Ovary (tissue), 9 donors: ENCODE results near the gene CILP2. TPM values are rescaled to one million over a fixed set of nuclear protein-coding genes. Genes with fewer than 3 reads are reported as not detected.

Experiments used
- DNase-seq, 5 donors: peaks; one replicate each; pipeline ENCODE4 v3.0.0-alpha.2; 2019 to 2020
- H3K27ac ChIP-seq, 2 donors: fragments of 200-600 bp; one replicate each; pipeline versions ENCODE4 v1.5.1 to v1.8.0; 2019 to 2022
- H3K27me3 ChIP-seq: fragments of 200-600 bp; one replicate; pipeline ENCODE4 v1.8.0; 2022
- H3K36me3 ChIP-seq: fragments of 200-600 bp; sonication (generic); one replicate; pipeline ENCODE4 v1.5.1; 2019
- H3K4me1 ChIP-seq: one replicate; pipeline ENCODE4 v1.8.1; 2013; ENCODE audit warnings: mild to moderate bottlenecking, moderate library complexity; ENCODE audit not compliant: insufficient read depth
- H3K4me3 ChIP-seq: fragments of 200-600 bp; sonication (generic); one replicate; pipeline ENCODE4 v1.5.1; 2017
- H3K9me3 ChIP-seq, 2 donors: fragments of 200-600 bp in 1 of 2; sonication (generic) in 1 of 2; one replicate each; pipeline versions ENCODE4 v1.5.1 to v1.8.1; 2013 to 2019; ENCODE audit warnings: mild to moderate bottlenecking in 1 of 2, moderate library complexity in 1 of 2
- CTCF ChIP-seq, 3 donors: fragments of 450-650 bp in 2 of 3; fragments of 200-600 bp in 1 of 3; IDR thresholded peaks; one replicate each; pipeline versions ENCODE4 v1.5.1 to v1.8.0; 2016 to 2022; ENCODE audit warnings: antibody characterized with exemption in 3 of 3, mild to moderate bottlenecking in 1 of 3
- EP300 ChIP-seq: sonication (generic); formaldehyde crosslinking; IDR thresholded peaks from one replicate; pipeline ENCODE4 v1.6.1; 2017; ENCODE audit warnings: antibody characterized with exemption
- POLR2A ChIP-seq: fragments of 450-650 bp; IDR thresholded peaks from one replicate; pipeline ENCODE4 v1.6.1; 2017; ENCODE audit warnings: antibody characterized with exemption, mild to moderate bottlenecking, moderate library complexity
- WGBS, 3 donors: extraction: QIAGEN DNeasy Blood & Tissue Kit in 1 of 3; methylation state at CpG; one replicate each; pipeline versions ENCODE4 v1.1.5 to v1.1.7; 2013 to 2017; 5-methylcytosine and 5-hydroxymethylcytosine counted together
- intact Hi-C, 4 donors: fragments of 100-400 bp; cut with DNase I; formaldehyde crosslinking; loops; one replicate each; pipeline versions ENCODE4 v1.11.0 to v1.15.1; 2022 to 2023
- polyA plus RNA-seq, 2 donors: library from polyadenylated mRNA; stranded (reverse); fragments of 200-250 nt in 1 of 2; fragments of 350-450 nt in 1 of 2; fragmentation: Illumina TruSeq in 1 of 2; extraction: RNeasy Lipid Tissue Mini Kit (QIAGEN cat#74804) in 1 of 2; gene quantifications; one replicate each; pipeline ENCODE4 v1.2.3, GENCODE V29; 2013 to 2014
- total RNA-seq, 7 donors: library from RNA; depleted of rRNA in 2 of 7; stranded (reverse); fragments of >200 nt in 2 of 7; fragmentation: NEBNext Ultra II Directional in 3 of 7; extraction: Animal tissue kit (Norgen Biotek cat#: 25700) in 3 of 7; gene quantifications; one replicate each; pipeline versions ENCODE4 v1.1.0 to v1.2.4, GENCODE V29; 2016 to 2023
- donor health status: DM: no; HTN: no; CAD: no; lungs with moderate emphysema.
- donor health status: DM: no; HTN: no; CAD: no.
- donor health status: Bipolar disorder and iron deficiency.
- donor health status: DM: yes; HTN: yes; CAD: no.
- donor health status: DM: no; HTN: no; CAD: no.
- donor health status: DM: yes; HTN: yes; CAD: no.

Gene CILP2
- total and polyA plus RNA-seq, 9 donors = 0.28 to 9.7 (median 1.0) TPM

- no peaks in the 10 kb centered on the region for H3K36me3 ChIP-seq
Observed at GRCh38 chr19:19508217-19508616, 29.8 kb upstream of the CILP2 start.

GRCh38 chr19:19510432-19510831 lies 27.6 kb upstream of the CILP2 start:
- no peak for TF ChIP-seq EP300
- no peak for TF ChIP-seq CTCF (IDR thresholded peaks at IDR 0.05)
- no peak for TF ChIP-seq POLR2A
- Histone ChIP-seq H3K27ac (no peak overlapping the region), H3K36me3 (no peaks in the 10 kb centered on the region), H3K27me3 (no peaks in the 10 kb centered on the region), H3K4me1 (peaks cover 5% of the 10 kb centered on the region), H3K4me3 (no peak overlapping the region), H3K9me3 (no peaks in the 10 kb centered on the region)
- WGBS, 3 donors = 26 to 43% (median 28%) methylated on average over 6 of the region's 6 CpGs
- intact Hi-C loops = no loop called here
- no peak for DNase-seq

More at GRCh38 chr19:19508217-19508616, 29.8 kb upstream of the CILP2 start:
- Histone ChIP-seq H3K27me3 (no peaks in the 10 kb centered on the region), H3K4me1 (peaks cover 1% of the 10 kb centered on the region), H3K9me3 (no peaks in the 10 kb centered on the region), H3K4me3 (no peak overlapping the region), H3K27ac (no peak overlapping the region)
- no peak for TF ChIP-seq EP300
- intact Hi-C loops = no loop called here
- DNase-seq = no peak
- WGBS, 3 donors = 73 to 76% (median 74%) methylated on average over 10 to 11 of the region's 11 CpGs

GRCh38 chr19:19513682-19514081 lies 24.4 kb upstream of the CILP2 start:
- WGBS, 3 donors = 75 to 84% (median 83%) methylated on average over 17 of the region's 17 CpGs
- Histone ChIP-seq H3K4me1 (peaks cover 7% of the 10 kb centered on the region), H3K27ac (no peak overlapping the region), H3K36me3 (no peaks in the 10 kb centered on the region), H3K4me3 (no peak overlapping the region), H3K27me3 (no peaks in the 10 kb centered on the region), H3K9me3 (no peaks in the 10 kb centered on the region)
- DNase-seq = peak in 1 of 5 donors; percentile 38
- TF ChIP-seq EP300 = no peak
- TF ChIP-seq POLR2A = no peak
- no peak for TF ChIP-seq CTCF (IDR thresholded peaks at IDR 0.05)
- intact Hi-C loops = no loop called here

GRCh38 chr19:19514215-19514657 lies 23.8 kb upstream of the CILP2 start:
- peak overlapping the region; percentile 9 for H3K4me3 ChIP-seq
- no peak overlapping the region for H3K27ac ChIP-seq
- H3K27me3 ChIP-seq = no peaks in the 10 kb centered on the region
- no peaks in the 10 kb centered on the region for H3K9me3 ChIP-seq
- DNase-seq = peak; percentile 67 to 83 (median 80)
- WGBS, 3 donors = 12 to 17% (median 13%) methylated on average over 43 to 46 of the region's 46 CpGs
- intact Hi-C loops = no loop called here
- peaks cover 7% of the 10 kb centered on the region for H3K4me1 ChIP-seq
- TF ChIP-seq EP300 (no peak), CTCF (IDR thresholded peaks at IDR 0.05) (no peak), POLR2A (no peak)
- no peaks in the 10 kb centered on the region for H3K36me3 ChIP-seq

GRCh38 chr19:19514881-19515641 lies 23.0 kb upstream of the CILP2 start, which contains the start of gene TSSK6:
TSS of gene TSSK6 (minus strand) at chr19:19515548. CDS start at chr19:19515427, 121 bp downstream.
- no peaks in the 10 kb centered on the region for H3K9me3 ChIP-seq
- no peaks in the 10 kb centered on the region for H3K36me3 ChIP-seq
- peak within 1 kb of the TSS; percentile 52 for H3K4me3 ChIP-seq
- H3K27me3 ChIP-seq = no peaks in the 10 kb centered on the region
- peak within 1 kb of the TSS in 1 of 2 donors; percentile 34 for H3K27ac ChIP-seq
- intact Hi-C loops = no loop called here
- peak; percentile 37 to 67 (median 61) for DNase-seq
- no peak for TF ChIP-seq CTCF (IDR thresholded peaks at IDR 0.05)
- WGBS, 3 donors = 80 to 83% (median 82%) methylated on average over 72 to 74 of the region's 74 CpGs
- H3K4me1 ChIP-seq = peaks cover 7% of the 10 kb centered on the region
